ENCODE results near the gene CCL24. TPM values are rescaled to one million over a fixed set of nuclear protein-coding genes. Genes with fewer than 3 reads are reported as not detected.
A peak's percentile ranks its signal among the peaks of the same experiment; 100 is the strongest.
"Not testable (repeated sequence)": the region's sequence is repeated elsewhere in the genome, so short reads cannot be mapped to it uniquely, and the experiment has no call there.

Gene CCL24
- polyA plus RNA-seq, 1 experiment, result not detected

DNA sequence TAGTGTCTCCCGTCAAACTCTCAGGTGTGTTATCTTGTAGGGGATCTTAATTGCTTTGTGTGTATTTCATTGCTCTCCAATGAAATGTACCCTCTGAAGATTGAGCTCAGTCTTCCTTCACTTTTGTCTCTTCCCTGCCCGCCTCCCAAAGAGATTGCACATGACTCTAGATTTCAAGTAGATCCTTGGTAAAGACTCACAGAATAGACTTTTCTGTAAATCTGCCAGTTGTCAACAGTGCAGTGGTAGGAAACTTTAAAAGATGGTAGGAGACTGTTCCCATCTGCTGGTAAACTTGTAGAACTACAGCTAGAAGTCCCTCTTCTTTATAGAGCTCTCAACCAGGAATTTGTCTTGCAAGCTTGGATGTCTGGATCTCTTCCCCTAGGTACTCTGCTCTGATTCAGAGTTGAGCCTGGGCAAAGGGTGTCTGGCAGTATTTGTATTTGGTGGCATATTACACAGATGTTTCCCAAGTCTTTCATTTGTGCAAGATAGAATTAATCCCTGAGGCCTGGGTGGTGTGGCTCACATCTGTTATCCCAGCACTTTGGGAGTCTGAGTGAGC, 51.2 kb downstream of the CCL24 start:
- TF ChIP-seq CTCF (IDR thresholded peaks at IDR 0.05; ENCODE audit: low read depth, low read length), result peak; percentile 83
- no peaks in the 10 kb centered on the region for H3K27me3 ChIP-seq (ENCODE audit: control insufficient read depth, insufficient read depth, low read length)
- H3K4me3 ChIP-seq (ENCODE audit: low read depth, low read length), result no peak overlapping the region
- H3K9me3 ChIP-seq (ENCODE audit: control insufficient read depth, insufficient read depth, low read length), result no peaks in the 10 kb centered on the region
- peak; percentile 61 for DNase-seq (ENCODE audit: low read depth, low spot score)
- H3K27ac ChIP-seq (ENCODE audit: low read depth, low read length), result no peak overlapping the region
- CTCF ChIA-PET, result interaction anchor here (0.5 to 2.7 kb wide), 26 partner anchors 9 to 704 kb away, joined by 3 to 19 read pairs (median 3); partner anchors contain the start of gene CCL26
- POLR2A ChIA-PET, result interaction anchor here (0.6 kb wide), 1 partner anchor 30 kb away, joined by 4 read pairs; no protein-coding TSS in a partner anchor

GRCh38 chr7:75761801-75762200, 51.8 kb downstream of the CCL24 start:
- CTCF ChIA-PET, result interaction anchor here (0.5 to 2.7 kb wide), 20 partner anchors 10 to 703 kb away, joined by 3 to 19 read pairs (median 4); partner anchors contain the start of gene CCL26
- POLR2A ChIA-PET; DNase-seq (ENCODE audit: low read depth, low spot score); H3K9me3 ChIP-seq (ENCODE audit: control insufficient read depth, insufficient read depth, low read length); H3K4me3 ChIP-seq (ENCODE audit: low read depth, low read length); H3K27me3 ChIP-seq (ENCODE audit: control insufficient read depth, insufficient read depth, low read length); H3K27ac ChIP-seq (ENCODE audit: low read depth, low read length): not testable (repeated sequence)

Other genes starting within 250 kb of the CCL24 start
- gene HIP1, start 74.9 kb downstream of the CCL24 start, polyA plus RNA-seq (2011; rRNA removed), result 13.7 and 15.0 TPM in 2 replicates
- not detected in 2 replicates for gene CCL26, start 41.6 kb downstream of the CCL24 start, polyA plus RNA-seq (2011; rRNA removed)
- 34.9 and 50.0 TPM in 2 replicates for gene RHBDD2, start 65.2 kb upstream of the CCL24 start, polyA plus RNA-seq (2011; rRNA removed)
- 39.0 and 46.5 TPM in 2 replicates for gene POR, start 101.3 kb upstream of the CCL24 start, polyA plus RNA-seq (2011; rRNA removed)
- 46.3 and 59.1 TPM in 2 replicates for gene TMEM120A, start 180.8 kb upstream of the CCL24 start, polyA plus RNA-seq (2011; rRNA removed)
- 67.5 and 77.0 TPM in 2 replicates for gene STYXL1, start 234.2 kb upstream of the CCL24 start, polyA plus RNA-seq (2011; rRNA removed)
- gene MDH2, start 234.3 kb upstream of the CCL24 start, polyA plus RNA-seq (2011; rRNA removed), result 116 and 160 TPM in 2 replicates

Measured in AG04450 (cell line).